CD8-positive, alpha-beta memory T cell (primary cell): ENCODE measurements around the gene FBH1. TPM values are rescaled to one million over a fixed set of nuclear protein-coding genes. Genes with fewer than 3 reads are reported as not detected.

Experiments
- CTCF ChIA-PET: fragments of 350-600 bp; sonication (Branson Sonifier 250); formaldehyde crosslinking; loops from one replicate; lab custom pipeline; 2021; ENCODE audit warnings: antibody characterized with exemption; lab: Charles Lee
- POLR2A ChIA-PET: fragments of 350-600 bp; sonication (Branson Sonifier 250); formaldehyde crosslinking; loops from one replicate; lab custom pipeline; 2021; ENCODE audit warnings: antibody characterized with exemption; lab: Charles Lee
- DNase-seq, 5 donors: peaks; one replicate each; pipeline versions ENCODE4 v3.0.0 to v3.0.0-alpha.2; 2020 to 2022; ENCODE audit warnings: mixed read lengths in 1 of 5
- H3K27ac ChIP-seq: one replicate; pipeline ENCODE4 v1.7.0; 2013; ENCODE audit warnings: low read depth, mild to moderate bottlenecking, low read length, moderate library complexity
- H3K27me3 ChIP-seq: 2 replicates; pipeline ENCODE4 v1.7.0; 2013; ENCODE audit warnings: low read length, mild to moderate bottlenecking; ENCODE audit not compliant: insufficient read depth, poor library complexity, severe bottlenecking
- H3K36me3 ChIP-seq: 2 replicates; pipeline ENCODE4 v1.7.0; 2013; ENCODE audit warnings: mild to moderate bottlenecking, low read length, moderate library complexity; ENCODE audit not compliant: insufficient read depth
- H3K4me1 ChIP-seq: 2 replicates; pipeline ENCODE4 v1.7.0; 2013; ENCODE audit warnings: mild to moderate bottlenecking, low read length, moderate library complexity; ENCODE audit not compliant: insufficient read depth
- H3K4me3 ChIP-seq: 2 replicates; pipeline ENCODE4 v1.7.0; 2013; ENCODE audit warnings: mild to moderate bottlenecking, low read length
- H3K9me3 ChIP-seq: 2 replicates; pipeline ENCODE4 v1.7.0; 2013; ENCODE audit warnings: mild to moderate bottlenecking, low read length
- H3K27ac Mint-ChIP-seq, 8 donors: one replicate each; pipeline ENCODE4 v1.8.0; 2020 to 2021; ENCODE audit warnings: mixed read lengths in 8 of 8, mild to moderate bottlenecking in 6 of 8, inconsistent platforms in 3 of 8, moderate library complexity in 3 of 8
- H3K27me3 Mint-ChIP-seq, 2 donors: one replicate each; pipeline ENCODE4 v1.8.0; 2020 to 2021; ENCODE audit warnings: mixed read lengths in 2 of 2, mild to moderate bottlenecking in 1 of 2, moderate library complexity in 1 of 2
- H3K36me3 Mint-ChIP-seq, 3 donors: one replicate each; pipeline ENCODE4 v1.8.0; 2020 to 2021; ENCODE audit warnings: mixed read lengths in 3 of 3, inconsistent platforms in 1 of 3, mild to moderate bottlenecking in 1 of 3
- H3K4me1 Mint-ChIP-seq, 3 donors: one replicate each; pipeline ENCODE4 v1.8.0; 2020 to 2021; ENCODE audit warnings: mixed read lengths in 3 of 3, inconsistent platforms in 1 of 3, mild to moderate bottlenecking in 1 of 3
- H3K4me3 Mint-ChIP-seq, 7 donors: one replicate each; pipeline ENCODE4 v1.8.0; 2020 to 2021; ENCODE audit warnings: mixed read lengths in 7 of 7, mild to moderate bottlenecking in 6 of 7, moderate library complexity in 4 of 7, inconsistent platforms in 2 of 7
- H3K9me3 Mint-ChIP-seq, 5 donors: one replicate each; pipeline ENCODE4 v1.8.0; 2020 to 2022; ENCODE audit warnings: mixed read lengths in 5 of 5, mild to moderate bottlenecking in 3 of 5, moderate library complexity in 2 of 5, inconsistent platforms in 1 of 5
- polyA plus RNA-seq: library from polyadenylated mRNA; unstranded; fragments of 300-500 nt; fragmentation: Illumina TruSeq; gene quantifications from one replicate; pipeline ENCODE4 v1.2.3, GENCODE V29; 2021
- total RNA-seq, 2 experiments: library from RNA; stranded (reverse); gene quantifications; one replicate each; pipeline ENCODE4 v1.2.3, GENCODE V29; 2021

Gene FBH1
- total and polyA plus RNA-seq, 3 experiments from 2014 or later, result 58.7 to 82.2 (median 59.3) TPM

DNA sequence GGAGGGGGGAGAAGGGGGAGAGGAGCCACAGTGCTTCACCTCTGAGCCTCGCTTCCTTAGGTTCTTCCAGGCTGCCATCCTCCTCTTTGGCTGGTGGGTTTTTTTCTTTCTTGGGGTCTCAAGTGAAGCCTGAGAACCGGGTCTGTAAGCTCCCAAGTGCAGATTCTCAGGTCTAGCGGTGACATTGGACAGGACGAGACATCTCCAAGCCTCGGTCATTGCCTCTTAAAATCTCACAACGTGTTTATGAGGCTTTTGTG, 88.1 kb downstream of the FBH1 start:
- POLR2A ChIA-PET, result interaction anchor here (0.6 to 2.2 kb wide), 3 partner anchors 88 to 580 kb away, joined by 6 to 7 read pairs (median 6); partner anchors contain the start of genes ANKRD16 and FBH1
- no peaks in the 10 kb centered on the region for H3K36me3 ChIP-seq

DNA sequence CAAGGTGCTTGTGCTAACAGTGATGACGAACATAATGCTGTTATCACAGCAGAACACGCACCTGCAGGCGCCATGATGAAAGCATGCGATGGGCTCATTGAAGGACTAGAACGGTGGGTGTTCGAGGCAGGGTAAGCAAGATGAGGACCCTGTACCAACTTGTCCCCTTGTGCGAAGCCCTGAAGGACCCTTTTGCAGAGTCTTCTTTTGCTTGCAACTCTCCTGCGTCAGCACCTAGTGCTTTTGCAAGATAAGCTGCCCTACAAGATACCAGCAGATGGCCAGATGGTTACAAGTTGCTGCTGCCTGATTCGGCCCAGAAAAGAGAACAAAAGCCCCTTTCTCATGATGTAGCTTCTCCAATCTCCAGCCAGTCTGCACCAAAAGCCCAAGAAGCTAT, 91.5 kb downstream of the FBH1 start:
- H3K4me1 Mint-ChIP-seq, result peaks cover 4 to 10% (median 6%) of the 10 kb centered on the region in 3 donors
- no peaks in the 10 kb centered on the region for H3K9me3 Mint-ChIP-seq
- DNase-seq, result no peak
- no peak overlapping the region for H3K4me3 ChIP-seq
- CTCF ChIA-PET, result no interaction called here
- POLR2A ChIA-PET, result interaction anchor here (0.6 to 0.9 kb wide), 2 partner anchors 61 to 70 kb away, joined by 3 to 8 read pairs; no protein-coding TSS in a partner anchor
- H3K36me3 Mint-ChIP-seq, result peaks cover 0 to 4% (median 0%) of the 10 kb centered on the region in 3 donors
- H3K27me3 Mint-ChIP-seq, result peaks cover 0 to 4% of the 10 kb centered on the region in 2 donors
- no peaks in the 10 kb centered on the region for H3K36me3 ChIP-seq
- H3K9me3 ChIP-seq, result no peaks in the 10 kb centered on the region
- H3K4me1 ChIP-seq, result peaks cover 5% of the 10 kb centered on the region
- H3K27me3 ChIP-seq, result no peaks in the 10 kb centered on the region
- peak overlapping the region in 1 of 7 donors; percentile 77 for H3K4me3 Mint-ChIP-seq
- no peak overlapping the region for H3K27ac ChIP-seq
- H3K27ac Mint-ChIP-seq, result no peak overlapping the region

More for the DNA sequence above, 88.1 kb downstream of the FBH1 start:
- Mint-ChIP-seq H3K27ac (peak overlapping the region; percentile 54 to 98 (median 93)), H3K9me3 (no peaks in the 10 kb centered on the region), H3K27me3 (no peaks in the 10 kb centered on the region), H3K36me3 (peaks cover 0 to 9% (median 0%) of the 10 kb centered on the region in 3 donors), H3K4me3 (peak overlapping the region; percentile 88 to 99 (median 98)), H3K4me1 (peaks cover 23 to 40% (median 35%) of the 10 kb centered on the region in 3 donors)
- Histone ChIP-seq H3K27me3 (no peaks in the 10 kb centered on the region), H3K4me1 (peaks cover 16% of the 10 kb centered on the region), H3K27ac (peak overlapping the region; percentile 89), H3K4me3 (peak overlapping the region; percentile 86), H3K9me3 (no peaks in the 10 kb centered on the region)
- no peak for DNase-seq
- CTCF ChIA-PET, result interaction anchor here (2.1 to 2.7 kb wide), 3 partner anchors 36 to 108 kb away, joined by 6 to 11 read pairs (median 10); no protein-coding TSS in a partner anchor

DNA sequence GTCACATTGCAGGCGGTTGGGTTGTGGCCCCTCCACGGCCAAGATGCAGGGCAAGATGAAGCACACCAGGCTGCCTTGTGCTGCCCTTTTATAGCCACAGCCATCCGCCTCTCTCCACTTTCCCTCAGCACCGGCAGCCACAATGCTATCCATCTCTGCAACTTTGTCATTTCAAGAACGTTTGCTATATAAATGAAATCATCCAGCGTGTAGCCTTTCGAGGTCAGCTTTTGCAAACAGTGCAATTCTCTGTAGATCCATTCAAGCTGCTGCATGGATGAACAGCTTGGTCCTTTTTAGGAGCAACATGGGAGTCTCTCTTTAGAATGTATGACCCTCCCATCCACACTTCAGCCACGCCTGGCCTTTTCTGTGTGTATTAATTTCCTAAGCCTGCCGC, 93.7 kb downstream of the FBH1 start:
- Mint-ChIP-seq H3K4me3 (no peak overlapping the region), H3K27me3 (peaks cover 4% of the 10 kb centered on the region in 2 donors), H3K4me1 (peaks cover 6 to 15% (median 8%) of the 10 kb centered on the region in 3 donors), H3K9me3 (no peaks in the 10 kb centered on the region), H3K36me3 (no peaks in the 10 kb centered on the region), H3K27ac (peak overlapping the region in 1 of 8 donors; percentile 9)
- ChIA-PET POLR2A (no interaction called here), CTCF (no interaction called here)
- Histone ChIP-seq H3K9me3 (no peaks in the 10 kb centered on the region), H3K36me3 (no peaks in the 10 kb centered on the region), H3K4me1 (no peaks in the 10 kb centered on the region), H3K4me3 (no peak overlapping the region), H3K27ac (no peak overlapping the region), H3K27me3 (no peaks in the 10 kb centered on the region)
- no peak for DNase-seq

DNA sequence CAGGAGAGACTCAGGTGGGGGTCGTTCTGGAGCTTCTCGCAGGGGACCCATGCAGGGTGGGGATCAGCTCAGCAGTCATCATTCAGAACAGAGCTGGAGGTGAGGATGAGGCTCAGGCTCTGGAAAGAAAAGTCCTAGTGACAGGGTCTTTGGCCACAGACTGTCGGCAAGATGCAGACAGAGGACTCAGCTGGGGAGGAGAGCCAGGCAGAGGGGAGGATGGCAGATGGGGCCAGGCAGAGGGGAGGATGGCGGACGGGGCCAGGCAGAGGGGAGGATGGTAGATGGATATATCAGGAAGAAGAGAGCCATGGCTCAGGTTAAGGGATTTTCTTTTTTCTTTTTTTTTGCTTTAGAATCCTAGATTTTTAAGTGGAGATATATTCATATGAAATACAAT, 95.0 kb downstream of the FBH1 start:
- no peaks in the 10 kb centered on the region for H3K9me3 Mint-ChIP-seq
- Histone ChIP-seq H3K36me3 (no peaks in the 10 kb centered on the region), H3K4me1 (no peaks in the 10 kb centered on the region), H3K4me3 (no peak overlapping the region), H3K9me3 (no peaks in the 10 kb centered on the region), H3K27ac (no peak overlapping the region), H3K27me3 (no peaks in the 10 kb centered on the region)
- ChIA-PET CTCF (no interaction called here), POLR2A (no interaction called here)
- H3K27ac Mint-ChIP-seq, result no peak overlapping the region
- H3K4me1 Mint-ChIP-seq, result peaks cover 6 to 15% (median 8%) of the 10 kb centered on the region in 3 donors
- DNase-seq, result no peak
- peaks cover 4% of the 10 kb centered on the region in 2 donors for H3K27me3 Mint-ChIP-seq
- no peak overlapping the region for H3K4me3 Mint-ChIP-seq
- no peaks in the 10 kb centered on the region for H3K36me3 Mint-ChIP-seq

Other genes starting within 250 kb of the FBH1 start
- 1 to 10 TPM; 6.8 to 7.5 TPM for gene ASB13, start 223.6 kb upstream of the FBH1 start, total RNA-seq
- gene ASB13, start 223.6 kb upstream of the FBH1 start, polyA plus RNA-seq, result 8.7 TPM
- gene TASOR2, start 205.4 kb upstream of the FBH1 start, total RNA-seq, result 10 to 100 TPM; 71.2 to 74.2 TPM
- 11.6 TPM for gene TASOR2, start 205.4 kb upstream of the FBH1 start, polyA plus RNA-seq
- gene GDI2, start 76.8 kb upstream of the FBH1 start, total RNA-seq, result 100 to 1,000 TPM; 311 to 319 TPM
- 171 TPM for gene GDI2, start 76.8 kb upstream of the FBH1 start, polyA plus RNA-seq
- 1 to 10 TPM; 7.2 to 8.5 TPM for gene ANKRD16, start 350 bp upstream of the FBH1 start, total RNA-seq
- 3.2 TPM for gene ANKRD16, start 350 bp upstream of the FBH1 start, polyA plus RNA-seq
- 10 to 100 TPM; 30.1 to 33.5 TPM for gene IL15RA, start 87.3 kb downstream of the FBH1 start, total RNA-seq
- gene IL15RA, start 87.3 kb downstream of the FBH1 start, polyA plus RNA-seq, result 19.8 TPM
- gene IL2RA, start 172.1 kb downstream of the FBH1 start, total RNA-seq, result 1,000 to 10,000 TPM; 1,178 to 1,224 TPM
- 8.3 TPM for gene IL2RA, start 172.1 kb downstream of the FBH1 start, polyA plus RNA-seq
- gene RBM17, start 198.8 kb downstream of the FBH1 start, total RNA-seq, result 100 to 1,000 TPM; 269 to 282 TPM
- 91.8 TPM for gene RBM17, start 198.8 kb downstream of the FBH1 start, polyA plus RNA-seq